ENCODE data around the gene SVOP.
A peak's percentile ranks its signal among the peaks of the same experiment; 100 is the strongest.
"Not testable (repeated sequence)": the region's sequence is repeated elsewhere in the genome, so short reads cannot be mapped to it uniquely, and the experiment has no call there.

Gene SVOP

DNA sequence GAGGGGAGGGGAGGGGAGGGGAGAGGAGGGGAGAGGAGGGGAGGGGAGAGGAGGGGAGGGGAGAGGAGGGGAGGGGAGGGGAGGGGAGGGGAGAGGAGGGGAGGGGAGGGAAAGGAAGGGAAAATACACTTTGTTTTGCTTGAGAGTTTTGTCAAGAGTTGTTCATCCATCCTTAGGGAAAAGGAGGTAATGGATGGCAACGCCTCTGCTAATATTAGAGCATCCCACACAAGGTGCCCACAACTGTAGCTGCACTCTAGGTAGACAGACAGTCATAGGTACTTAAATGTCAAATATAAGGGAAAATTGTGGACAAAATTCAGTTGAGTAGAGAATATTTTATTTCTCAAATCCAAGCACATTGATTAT lies 161.0 kb downstream of the SVOP start:
- Histone ChIP-seq H3K36me3 (ENCODE audit: control insufficient read depth, insufficient read depth, low read length) (no peaks in the 10 kb centered on the region), H3K27ac (ENCODE audit: low read depth, low read length) (no peak overlapping the region), H3K4me1 (ENCODE audit: control insufficient read depth, insufficient read depth, low read length) (peaks cover 8% of the 10 kb centered on the region), H3K9ac (ENCODE audit: low read length) (no peak overlapping the region), H3K27me3 (ENCODE audit: control insufficient read depth, insufficient read depth, low read length) (no peaks in the 10 kb centered on the region), H3K4me3 (ENCODE audit: low read length) (no peak overlapping the region)

DNA sequence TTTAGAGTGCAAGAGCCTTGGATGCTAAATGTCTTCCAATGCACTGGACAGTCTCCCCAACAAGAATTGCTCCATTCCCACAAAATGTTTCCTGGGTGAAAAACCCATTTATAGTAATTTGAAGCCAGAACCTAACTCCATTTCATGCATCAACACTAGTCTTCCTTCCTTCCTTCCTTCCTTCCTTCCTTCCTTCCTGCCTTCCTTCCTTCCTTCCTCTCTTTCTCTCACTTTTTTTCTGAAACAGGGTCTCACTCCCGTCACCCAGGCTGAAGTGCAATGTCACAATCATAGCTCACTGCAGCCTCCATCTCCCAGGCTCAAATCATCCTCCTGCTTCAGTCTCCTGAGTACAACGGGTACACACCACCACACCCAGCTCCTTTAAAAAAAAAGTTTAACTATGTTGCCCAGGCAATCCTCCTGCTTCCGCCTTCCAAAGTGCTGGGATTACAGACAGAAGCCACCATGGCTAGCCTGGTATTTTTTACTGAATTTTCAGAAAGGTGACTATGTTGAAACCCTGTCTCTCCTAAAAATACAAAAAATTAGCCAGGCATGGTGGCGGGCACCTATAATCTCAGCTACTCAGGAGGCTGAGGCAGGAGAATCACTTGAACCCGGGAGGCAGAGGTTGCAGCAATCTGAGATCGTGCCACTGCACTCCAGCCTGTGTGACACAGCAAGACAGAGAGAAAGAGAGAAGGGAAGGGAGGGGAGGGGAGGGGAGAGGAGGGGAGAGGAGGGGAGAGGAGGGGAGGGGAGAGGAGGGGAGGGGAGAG lies 161.5 kb downstream of the SVOP start:
- peak overlapping the region; percentile 1 for H3K4me3 ChIP-seq (ENCODE audit: low read length)
- not testable (repeated sequence) for H3K27me3 ChIP-seq (ENCODE audit: control insufficient read depth, insufficient read depth, low read length); H3K27ac ChIP-seq (ENCODE audit: low read depth, low read length); H3K36me3 ChIP-seq (ENCODE audit: control insufficient read depth, insufficient read depth, low read length); H3K9ac ChIP-seq (ENCODE audit: low read length)
- peaks cover 10% of the 10 kb centered on the region for H3K4me1 ChIP-seq (ENCODE audit: control insufficient read depth, insufficient read depth, low read length)

DNA sequence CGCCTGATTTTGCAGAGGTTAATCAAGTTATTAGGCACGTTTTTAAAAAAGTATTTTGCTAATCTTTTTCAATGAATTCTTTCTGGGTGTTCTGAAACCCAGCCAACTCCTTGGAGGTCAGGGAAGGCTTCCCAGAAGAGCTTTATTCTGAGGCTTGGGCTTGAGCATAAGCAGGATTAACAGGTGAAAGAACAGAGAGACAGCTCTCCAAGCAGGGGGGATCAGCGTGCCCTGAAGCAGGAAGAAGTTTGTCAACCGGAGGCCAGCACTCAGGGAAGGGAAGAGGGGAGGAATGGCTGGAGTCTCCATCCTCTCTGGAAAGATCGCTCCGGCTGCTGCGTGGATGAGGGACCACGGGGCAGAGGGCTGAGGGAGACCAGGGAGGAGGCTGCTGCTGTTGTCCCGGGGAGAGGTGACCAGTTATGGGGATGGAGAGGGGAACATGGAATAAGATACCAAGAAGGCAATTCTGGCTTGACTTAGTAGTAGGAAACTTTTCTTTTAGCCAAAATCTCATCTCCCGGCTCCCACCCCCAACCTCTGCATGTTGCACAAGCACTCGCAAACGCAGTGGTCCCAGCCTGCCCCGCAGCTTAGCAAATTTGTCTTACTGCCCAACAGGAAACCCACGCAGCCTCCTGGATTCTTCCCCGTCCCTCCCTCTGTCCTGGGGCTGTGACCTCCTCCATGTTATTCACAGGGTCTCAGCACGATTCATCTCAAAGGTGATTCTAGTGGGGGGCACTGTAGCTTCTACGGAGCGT lies 162.4 kb downstream of the SVOP start:
- no peaks in the 10 kb centered on the region for H3K36me3 ChIP-seq (ENCODE audit: control insufficient read depth, insufficient read depth, low read length)
- H3K9ac ChIP-seq (ENCODE audit: low read length) = no peak overlapping the region
- H3K27ac ChIP-seq (ENCODE audit: low read depth, low read length) = no peak overlapping the region
- peak overlapping the region; percentile 9 for H3K4me3 ChIP-seq (ENCODE audit: low read length)
- peaks cover 15% of the 10 kb centered on the region for H3K4me1 ChIP-seq (ENCODE audit: control insufficient read depth, insufficient read depth, low read length)
- no peaks in the 10 kb centered on the region for H3K27me3 ChIP-seq (ENCODE audit: control insufficient read depth, insufficient read depth, low read length)

Measured in rectal smooth muscle tissue (tissue), 1 donor.